Endothelial cell of coronary artery (primary cell): ENCODE data around the gene OR52N4. TPM values are rescaled to one million over a fixed set of nuclear protein-coding genes. Genes with fewer than 3 reads are reported as not detected.

Experiments used
- total RNA-seq: library from RNA; depleted of rRNA; stranded (reverse); fragments of >200 nt; gene quantifications from 2 replicates; pipeline ENCODE4 v1.2.3, GENCODE V29; 2014

Gene OR52N4
- total RNA-seq: not detected in 2 replicates

GRCh38 chr11:5753943-5754342, at the start of gene OR52N4:
Gene OR52N4, plus strand, starts transcription at chr11:5754243. Its CDS starts 498 bp downstream, at chr11:5754741.

DNA sequence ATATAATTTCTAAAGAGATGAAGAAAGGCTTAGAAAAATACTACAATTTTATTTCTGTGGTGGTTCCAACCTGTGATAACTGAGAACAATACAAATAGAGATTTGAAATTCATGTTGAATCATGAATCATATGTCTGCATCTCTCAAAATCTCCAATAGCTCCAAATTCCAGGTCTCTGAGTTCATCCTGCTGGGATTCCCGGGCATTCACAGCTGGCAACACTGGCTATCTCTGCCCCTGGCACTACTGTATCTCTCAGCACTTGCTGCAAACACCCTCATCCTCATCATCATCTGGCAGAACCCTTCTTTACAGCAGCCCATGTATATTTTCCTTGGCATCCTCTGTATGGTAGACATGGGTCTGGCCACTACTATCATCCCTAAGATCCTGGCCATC, 17.6 kb upstream of the OR52N4 start, which contains the start of gene OR56B1:
Gene OR56B1 (plus strand): TSS at position 53 of the 400 bp plus-strand sequence. CDS start 69 bp downstream, at position 122.

GRCh38 chr11:5783255-5783654, 29.2 kb downstream of the OR52N4 start, which contains the start of gene OR52N5:
Gene OR52N5, minus strand, starts transcription at chr11:5783355. Its CDS starts 4,721 bp downstream, at chr11:5778634.

DNA sequence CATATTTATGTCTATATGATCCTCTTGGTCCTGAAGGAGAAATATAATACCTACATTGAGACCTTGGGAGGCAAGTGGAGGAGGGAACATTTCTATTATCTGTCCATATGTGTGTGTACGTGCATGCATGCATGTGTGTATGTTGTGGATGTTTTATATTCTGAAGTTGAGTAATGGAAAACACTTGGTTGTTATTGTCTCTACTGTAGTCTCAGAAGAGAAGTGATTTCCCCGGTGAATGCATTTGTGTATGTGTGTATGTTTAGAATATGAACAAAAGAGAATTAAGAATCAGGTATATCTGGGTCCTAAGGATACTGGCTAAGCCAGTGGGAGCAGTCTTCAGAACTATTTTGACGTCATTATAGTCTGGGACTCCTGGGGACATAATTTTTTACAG, 37.1 kb downstream of the OR52N4 start, which contains the start of gene OR52N1:
Gene OR52N1 (minus strand): TSS at position 101 of the 400 bp plus-strand sequence. CDS start 2,449 bp downstream, outside the sequence.

Other genes with a start within 250 kb of the OR52N4 start
- 0.09 TPM in 1 of 2 replicates, not detected in the other for gene UBQLN3, start 244.3 kb upstream of the OR52N4 start, total RNA-seq
- gene UBQLNL, start 237.5 kb upstream of the OR52N4 start, total RNA-seq: under 0.01 TPM in 1 of 2 replicates, not detected in the other
- 0.18 and 0.19 TPM in 2 replicates for gene OR52H1, start 205.7 kb upstream of the OR52N4 start, total RNA-seq
- gene OR52B6, start 173.4 kb upstream of the OR52N4 start, total RNA-seq: not detected in 2 replicates
- 0.81 and 1.2 TPM in 2 replicates for gene TRIM6, start 157.6 kb upstream of the OR52N4 start, total RNA-seq
- gene TRIM34, start 129.2 kb upstream of the OR52N4 start, total RNA-seq: 7.8 and 14.8 TPM in 2 replicates
- 57.2 and 79.3 TPM in 2 replicates for gene TRIM5, start 69.2 kb upstream of the OR52N4 start, total RNA-seq
- gene TRIM22, start 64.5 kb upstream of the OR52N4 start, total RNA-seq: 107 and 112 TPM in 2 replicates
- not detected in 2 replicates for gene OR56B1, start 17.8 kb upstream of the OR52N4 start, total RNA-seq
- gene OR52N5, start 29.1 kb downstream of the OR52N4 start, total RNA-seq: not detected in 2 replicates
- not detected in 2 replicates for gene OR52N1, start 37.0 kb downstream of the OR52N4 start, total RNA-seq
- not detected in 2 replicates for gene OR52N2, start 54.7 kb downstream of the OR52N4 start, total RNA-seq
- not detected in 2 replicates for gene OR52E6, start 87.7 kb downstream of the OR52N4 start, total RNA-seq
- gene OR52E8, start 103.4 kb downstream of the OR52N4 start, total RNA-seq: not detected in 2 replicates
- gene OR52E4, start 126.4 kb downstream of the OR52N4 start, total RNA-seq: not detected in 2 replicates
- gene OR52E5, start 139.0 kb downstream of the OR52N4 start, total RNA-seq: not detected in 2 replicates
- gene OR56A3, start 188.0 kb downstream of the OR52N4 start, total RNA-seq: not detected in 2 replicates
- gene OR56A5, start 214.3 kb downstream of the OR52N4 start, total RNA-seq: not detected in 2 replicates
- not detected in 2 replicates for gene OR52L1, start 232.7 kb downstream of the OR52N4 start, total RNA-seq